MM.1S (cell line): Measurements from ENCODE around the gene FUT3.
"Not testable (repeated sequence)": the region's sequence is repeated elsewhere in the genome, so short reads cannot be mapped to it uniquely, and the experiment has no call there.

ENCODE experiments used
- DNase-seq: peaks from one replicate; pipeline ENCODE4 v3.0.0-alpha.2; 2015
- H2AFZ ChIP-seq: fragments of 300-600 bp; sonication (generic); 2 replicates; pipeline ENCODE4 v1.6.0; 2016; ENCODE audit warnings: antibody characterized with exemption, low read length
- H3F3A ChIP-seq: fragments of 300-600 bp; sonication (generic); 2 replicates; pipeline ENCODE4 v1.6.1; 2016; ENCODE audit warnings: mild to moderate bottlenecking, antibody characterized with exemption, low read length, moderate library complexity, mixed read lengths; ENCODE audit not compliant: insufficient read depth
- H3K27ac ChIP-seq: fragments of 300-600 bp; sonication (generic); 2 replicates; pipeline ENCODE4 v1.5.1; 2016; ENCODE audit warnings: mild to moderate bottlenecking, low read length
- H3K27me3 ChIP-seq: fragments of 300-600 bp; sonication (generic); replicated peaks from 2 replicates; pipeline ENCODE4 v1.6.0; 2016; ENCODE audit warnings: low read length; ENCODE audit not compliant: insufficient read depth
- H3K36me3 ChIP-seq: fragments of 300-600 bp; sonication (generic); replicated peaks from 2 replicates; pipeline ENCODE4 v1.6.1; 2016; ENCODE audit warnings: mild to moderate bottlenecking, low read length, mixed read lengths; ENCODE audit not compliant: insufficient read depth
- H3K4me1 ChIP-seq: fragments of 300-600 bp; sonication (generic); 2 replicates; pipeline ENCODE4 v1.6.1; 2016; ENCODE audit warnings: low read length, mixed read lengths
- H3K4me2 ChIP-seq: fragments of 300-600 bp; sonication (generic); 2 replicates; pipeline ENCODE4 v1.6.0; 2016; ENCODE audit warnings: low read depth, low read length
- H3K4me3 ChIP-seq: fragments of 300-600 bp; sonication (generic); 2 replicates; pipeline ENCODE4 v1.5.1; 2016; ENCODE audit warnings: low read length, mixed read lengths
- H3K79me2 ChIP-seq: fragments of 300-600 bp; sonication (generic); 2 replicates; pipeline ENCODE4 v1.6.1; 2016; ENCODE audit warnings: mixed run types, low read length, mixed read lengths
- H3K9ac ChIP-seq: fragments of 300-600 bp; sonication (generic); 2 replicates; pipeline ENCODE4 v1.6.1; 2016; ENCODE audit warnings: low read length, mixed read lengths
- H3K9me2 ChIP-seq: fragments of 300-600 bp; sonication (generic); replicated peaks from 2 replicates; pipeline ENCODE4 v1.6.1; 2016; ENCODE audit warnings: mild to moderate bottlenecking, low read length, mixed read lengths; ENCODE audit not compliant: insufficient read depth
- H3K9me3 ChIP-seq: fragments of 300-600 bp; sonication (generic); replicated peaks from 2 replicates; pipeline ENCODE4 v1.6.1; 2016; ENCODE audit warnings: mild to moderate bottlenecking, low read length, mixed read lengths; ENCODE audit not compliant: insufficient read depth
- H4K20me1 ChIP-seq: fragments of 300-600 bp; sonication (generic); 2 replicates; pipeline ENCODE4 v1.6.1; 2016; ENCODE audit warnings: mild to moderate bottlenecking, low read length, moderate library complexity, mixed read lengths; ENCODE audit not compliant: insufficient read depth
- CTCF ChIP-seq: fragments of 300-600 bp; sonication (generic); IDR thresholded peaks from 2 replicates; pipeline ENCODE4 v1.5.1; 2016; ENCODE audit warnings: antibody characterized with exemption, low read length, mixed read lengths
- EZH2 ChIP-seq: fragments of 300-600 bp; sonication (generic); optimal IDR thresholded peaks from 2 replicates; pipeline ENCODE3; 2017; ENCODE audit warnings: low read depth, mild to moderate bottlenecking, antibody characterized with exemption, low read length, mixed read lengths
- EZH2phosphoT487 ChIP-seq: fragments of 300-600 bp; sonication (generic); IDR thresholded peaks from 2 replicates; pipeline ENCODE4 v1.6.1; 2018; ENCODE audit warnings: antibody characterized with exemption, low read length

FUT3 gene

DNA sequence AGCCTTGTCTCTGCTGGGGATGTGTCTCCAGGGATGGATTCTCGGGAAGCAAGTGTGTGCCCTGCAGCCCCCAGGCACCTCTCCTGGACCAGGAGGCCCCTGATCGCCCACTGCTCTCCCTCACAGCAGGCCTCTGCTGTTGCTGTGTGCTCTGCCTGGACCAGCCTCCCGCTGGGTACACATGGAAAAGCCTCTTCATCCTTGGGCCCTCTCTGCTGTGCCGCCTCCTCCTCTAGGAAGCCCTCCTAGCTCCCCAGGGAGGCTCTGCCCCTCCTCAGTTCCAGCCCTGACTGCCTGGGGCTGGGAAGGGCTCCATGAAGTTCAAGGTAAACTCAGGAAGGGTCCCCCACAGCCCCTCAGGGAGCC, 40.3 kb upstream of the FUT3 start:
- no peak overlapping the region for H3K4me3 ChIP-seq
- DNase-seq = no peak
- no peak overlapping the region for H3K9ac ChIP-seq
- H3K27me3 ChIP-seq = peaks cover 30% of the 10 kb centered on the region
- H3K9me3 ChIP-seq = no peaks in the 10 kb centered on the region
- H3K9me2 ChIP-seq = no peaks in the 10 kb centered on the region
- H3K4me1 ChIP-seq = no peaks in the 10 kb centered on the region
- TF ChIP-seq CTCF (no peak), EZH2phosphoT487 (no peak), EZH2 (no peak)
- H3F3A ChIP-seq = no peaks in the 10 kb centered on the region
- no peak overlapping the region for H3K27ac ChIP-seq
- 0 out of 2 replicates have a peak, but pooled peaks cover 2% of the 10 kb centered on the region for H4K20me1 ChIP-seq
- H2AFZ ChIP-seq = no peak overlapping the region
- no peaks in the 10 kb centered on the region for H3K36me3 ChIP-seq
- H3K79me2 ChIP-seq = no peaks in the 10 kb centered on the region
- H3K4me2 ChIP-seq = no peak overlapping the region

DNA sequence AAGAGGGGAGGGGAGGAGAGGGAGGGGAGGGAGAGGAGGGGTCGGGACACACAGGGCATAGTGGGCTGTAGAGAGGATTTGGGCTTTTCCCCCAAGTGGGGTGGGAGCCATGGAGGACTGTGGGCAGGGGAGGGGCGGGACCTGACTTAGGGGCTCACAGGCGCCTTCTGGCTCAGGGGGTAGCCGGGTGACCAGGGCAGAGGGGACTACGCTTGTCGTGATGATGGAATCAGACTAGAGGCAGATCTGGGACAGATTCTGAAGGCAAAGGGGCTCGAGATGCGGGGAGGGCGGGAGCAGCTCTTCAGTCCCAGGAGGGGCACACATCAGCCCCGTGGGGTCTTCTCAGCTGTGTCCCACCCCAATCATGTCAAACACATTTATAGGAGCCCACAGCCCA, 38.9 kb upstream of the FUT3 start:
- Histone ChIP-seq H3K9ac (no peak overlapping the region), H2AFZ (no peak overlapping the region), H3F3A (no peaks in the 10 kb centered on the region), H4K20me1 (0 out of 2 replicates have a peak, but pooled peaks cover 2% of the 10 kb centered on the region), H3K27ac (no peak overlapping the region), H3K9me2 (no peaks in the 10 kb centered on the region), H3K79me2 (no peaks in the 10 kb centered on the region), H3K36me3 (no peaks in the 10 kb centered on the region), H3K27me3 (peaks cover 44% of the 10 kb centered on the region), H3K4me2 (no peak overlapping the region), H3K9me3 (no peaks in the 10 kb centered on the region), H3K4me1 (no peaks in the 10 kb centered on the region), H3K4me3 (no peak overlapping the region)
- no peak for DNase-seq
- TF ChIP-seq EZH2phosphoT487 (no peak), EZH2 (no peak), CTCF (no peak)

GRCh38 chr19:5889288-5889971, 38.2 kb upstream of the FUT3 start:
- Histone ChIP-seq H2AFZ (no peak overlapping the region), H4K20me1 (0 out of 2 replicates have a peak, but pooled peaks cover 2% of the 10 kb centered on the region), H3K36me3 (no peaks in the 10 kb centered on the region), H3K9ac (no peak overlapping the region), H3K27ac (no peak overlapping the region), H3K9me2 (no peaks in the 10 kb centered on the region), H3K4me1 (no peaks in the 10 kb centered on the region), H3K79me2 (no peaks in the 10 kb centered on the region), H3K27me3 (peaks cover 47% of the 10 kb centered on the region), H3F3A (no peaks in the 10 kb centered on the region), H3K9me3 (no peaks in the 10 kb centered on the region), H3K4me3 (no peak overlapping the region), H3K4me2 (no peak overlapping the region)
- DNase-seq = no peak
- TF ChIP-seq CTCF = no peak
- no peak for TF ChIP-seq EZH2
- no peak for TF ChIP-seq EZH2phosphoT487

GRCh38 chr19:5884065-5884811, 33.0 kb upstream of the FUT3 start:
- not testable (repeated sequence) for H4K20me1 ChIP-seq, DNase-seq, H3K4me1 ChIP-seq, H3K4me2 ChIP-seq, H3K9me2 ChIP-seq, H3K79me2 ChIP-seq, H3K4me3 ChIP-seq, H3K9ac ChIP-seq, H2AFZ ChIP-seq, H3K27ac ChIP-seq, H3K9me3 ChIP-seq, H3K36me3 ChIP-seq, H3F3A ChIP-seq
- peaks cover 85% of the 10 kb centered on the region for H3K27me3 ChIP-seq

DNA sequence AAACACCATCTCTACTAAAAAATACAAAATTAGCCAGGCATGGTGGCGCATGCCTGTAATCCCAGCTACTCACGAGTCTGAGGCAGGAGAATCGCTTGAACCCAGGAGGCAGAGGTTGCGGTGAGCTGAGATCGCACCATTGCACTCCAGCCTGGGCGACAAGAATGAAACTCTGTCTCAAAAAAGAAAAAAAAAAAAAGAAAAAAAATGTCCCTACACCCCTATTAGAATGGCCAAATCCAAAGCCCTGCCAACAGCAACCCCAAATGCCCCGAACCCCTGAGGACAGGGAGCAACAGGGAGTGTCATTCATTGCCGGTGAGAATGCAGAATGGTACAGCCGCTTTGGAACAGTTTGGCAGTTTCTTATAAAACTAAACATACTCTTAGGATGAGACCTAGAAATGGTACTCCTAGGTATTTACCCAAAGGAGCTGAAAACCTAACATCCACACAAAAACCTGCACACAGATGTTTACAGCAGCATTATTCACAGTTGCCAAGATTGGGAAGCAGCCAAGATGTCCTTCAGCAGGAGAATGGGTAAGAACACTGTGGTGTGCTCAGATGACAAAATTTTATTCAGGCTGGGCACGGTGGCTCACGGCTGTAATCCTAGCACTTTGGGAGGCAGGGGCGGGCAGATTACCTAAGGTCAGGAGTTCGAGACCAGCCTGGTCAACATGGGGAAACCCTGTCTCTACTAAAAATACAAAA, 32.1 kb upstream of the FUT3 start:
- H2AFZ ChIP-seq, H3K27ac ChIP-seq, H3K36me3 ChIP-seq, H3K4me1 ChIP-seq, H3K9me3 ChIP-seq, H3K79me2 ChIP-seq, H3K9me2 ChIP-seq, DNase-seq, H4K20me1 ChIP-seq, H3F3A ChIP-seq, H3K4me3 ChIP-seq, H3K9ac ChIP-seq, H3K4me2 ChIP-seq: not testable (repeated sequence)
- H3K27me3 ChIP-seq = peaks cover 88% of the 10 kb centered on the region
